Body of pancreas (tissue), 4 donors: ENCODE data around the gene MALT1.

ENCODE experiments used
- CTCF ChIP-seq, 7 experiments: fragments of 450-650 bp in 4 of 7; fragments of 200-600 bp in 3 of 7; sonication (generic) in 3 of 7; IDR thresholded peaks; one replicate each; pipeline ENCODE4 v1.5.1; 2016 to 2019; ENCODE audit warnings: antibody characterized with exemption in 7 of 7
- POLR2A ChIP-seq, 3 donors: fragments of 450-650 bp; IDR thresholded peaks; one replicate each; pipeline ENCODE4 v1.6.1; 2016; ENCODE audit warnings: antibody characterized with exemption in 3 of 3, mild to moderate bottlenecking in 2 of 3

GRCh38 chr18:58738322-58738721 lies 67.1 kb downstream of the MALT1 start:
- TF ChIP-seq CTCF (IDR thresholded peaks at IDR 0.05), result no peak
- no peak for TF ChIP-seq POLR2A (IDR thresholded peaks at IDR 0.05)
